Activated CD4-positive, alpha-beta T cell treated with anti-CD3 and anti-CD28 coated beads, Interleukin-2, amount 50 U/mL, for 1 hour (primary cell): ENCODE data around the gene CDH16.
A peak's percentile ranks its signal among the peaks of the same experiment; 100 is the strongest.

Experiments
- DNase-seq: peaks from one replicate; pipeline ENCODE4 v3.0.0-alpha.2; 2020

CDH16 gene

DNA sequence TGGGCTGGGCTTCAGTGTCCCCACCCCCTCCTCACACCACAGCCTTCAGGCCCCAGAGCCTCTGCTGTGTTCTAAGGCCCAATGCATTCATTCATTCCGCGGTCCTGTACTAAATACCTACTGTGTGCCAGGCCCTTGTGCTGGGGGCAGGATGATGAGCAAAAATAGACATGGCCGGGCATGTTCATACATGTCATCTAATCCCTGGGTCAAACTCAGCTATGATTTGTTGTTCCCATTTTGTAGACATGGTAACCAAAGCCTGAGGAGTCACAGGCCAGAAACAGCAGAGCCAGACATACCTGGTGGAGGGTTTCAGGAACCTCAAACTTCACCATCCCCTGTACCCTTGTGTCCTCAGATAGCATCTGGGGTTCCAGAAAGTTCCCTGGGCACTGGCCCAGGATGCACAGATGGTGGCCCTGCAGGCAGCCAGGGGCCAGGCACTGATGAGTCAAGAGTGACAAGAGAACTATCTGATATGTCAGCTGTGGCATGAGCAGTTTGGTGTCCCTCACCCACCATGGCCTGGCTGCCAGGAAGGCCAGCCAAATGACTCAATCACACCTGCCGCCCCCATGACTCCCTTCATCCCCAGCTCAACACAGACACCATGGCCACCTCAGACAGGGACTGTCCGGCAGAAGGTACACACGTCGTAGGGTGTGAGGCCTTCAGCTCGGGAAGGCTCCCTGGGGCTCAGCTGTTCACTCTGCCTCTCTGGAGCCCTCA lies 9.4 kb upstream of the CDH16 start:
- DNase-seq, result no peak

DNA sequence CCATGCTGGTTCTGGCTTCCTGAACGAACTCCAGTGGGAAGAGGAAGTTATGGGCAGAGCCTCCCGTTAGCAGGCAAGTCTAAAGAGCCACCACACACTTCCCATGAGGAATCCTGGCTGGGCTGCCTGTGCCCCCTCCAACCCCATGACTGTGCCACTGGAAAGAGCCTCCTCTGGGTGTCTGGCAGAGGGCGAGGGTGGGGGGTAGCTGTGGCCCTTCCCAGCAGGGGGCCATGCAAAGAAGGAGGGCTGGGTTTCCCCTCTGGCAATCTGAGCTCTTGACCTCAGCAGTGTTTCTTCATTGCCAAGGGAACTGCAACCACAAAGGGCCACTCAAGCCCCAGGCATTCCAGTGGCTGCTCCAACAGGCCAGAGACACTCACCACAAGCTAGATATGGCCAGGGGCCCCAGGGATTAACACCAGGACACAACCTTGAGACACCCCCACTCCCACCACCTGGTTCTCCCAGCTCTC lies 8.3 kb upstream of the CDH16 start:
- DNase-seq, result no peak

GRCh38 chr16:66926171-66926947 lies 7.7 kb upstream of the CDH16 start:
- no peak for DNase-seq

GRCh38 chr16:66925322-66925840 lies 6.7 kb upstream of the CDH16 start, which contains the start of gene RRAD:
RRAD (minus strand) TSS chr16:66925535; CDS start chr16:66925179, 356 bp downstream.
- DNase-seq, result no peak

- peak; percentile 32 for DNase-seq
Observed at GRCh38 chr16:66924527-66925321, 6.0 kb upstream of the CDH16 start.

- no peak for DNase-seq
Observed at GRCh38 chr16:66923866-66924265, 5.2 kb upstream of the CDH16 start.

GRCh38 chr16:66923247-66923731 lies 4.6 kb upstream of the CDH16 start:
- DNase-seq, result no peak

GRCh38 chr16:66921729-66922450 lies 3.2 kb upstream of the CDH16 start:
- no peak for DNase-seq

GRCh38 chr16:66920924-66921680 lies 2.4 kb upstream of the CDH16 start:
- no peak for DNase-seq

- DNase-seq, result no peak
Observed at GRCh38 chr16:66920299-66920590, 1.6 kb upstream of the CDH16 start.

DNA sequence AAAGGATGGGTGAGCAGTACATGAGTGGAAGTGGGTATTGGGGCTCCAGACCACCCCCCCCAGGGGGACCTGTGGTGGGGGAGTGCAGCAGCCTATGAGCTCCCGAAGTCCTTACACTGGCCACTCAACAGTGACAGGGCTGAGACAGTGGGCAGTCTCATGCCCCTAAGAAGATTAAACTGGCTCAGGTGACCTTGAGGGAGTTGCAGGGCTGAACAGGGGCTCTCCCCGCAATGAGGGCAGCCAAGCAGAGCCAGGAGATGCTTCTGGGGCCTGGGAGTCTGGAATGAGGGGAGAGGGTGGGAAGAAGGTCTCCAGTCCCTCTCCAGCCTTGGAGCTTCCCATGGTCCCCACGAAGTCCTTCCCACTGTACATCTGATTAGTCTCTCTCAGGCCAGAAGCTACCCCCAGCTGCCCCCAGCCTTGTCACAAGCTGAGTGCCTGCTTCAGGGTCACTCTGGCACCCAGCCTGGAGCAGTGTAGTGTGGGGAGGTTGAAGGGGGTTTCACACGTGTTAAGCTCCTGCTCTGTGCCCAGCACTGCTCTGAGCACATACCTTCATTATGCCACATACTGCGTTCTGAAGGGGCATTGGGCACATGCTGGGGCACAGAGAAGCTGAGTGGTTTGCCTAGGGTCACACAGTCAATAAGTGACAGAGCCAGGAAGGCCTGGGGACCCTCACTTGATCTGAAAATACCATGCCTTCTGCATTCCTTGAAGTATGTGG lies 1.0 kb upstream of the CDH16 start:
- DNase-seq, result no peak

- DNase-seq, result no peak
Observed at GRCh38 chr16:66918355-66918754, 330 bp downstream of the CDH16 start.

DNA sequence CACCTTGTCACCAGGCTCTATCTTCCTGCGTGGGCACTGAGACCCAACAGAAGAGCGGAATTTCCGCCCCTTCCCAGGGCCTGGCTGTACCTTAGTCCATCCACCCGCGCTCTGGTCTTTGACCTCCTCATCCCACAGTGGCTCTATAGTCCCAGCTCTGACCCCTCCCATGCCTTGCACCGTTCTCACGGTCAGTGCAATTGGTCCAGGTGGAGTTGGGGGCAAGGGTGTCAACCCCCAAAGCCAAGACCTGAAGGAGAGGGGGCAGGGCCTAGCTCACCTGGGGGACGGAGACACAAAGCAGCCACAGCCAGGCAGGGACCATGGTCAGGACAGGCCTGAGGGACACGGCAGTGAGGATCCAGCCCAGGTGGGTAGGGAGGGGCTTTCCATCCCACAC lies 944 bp downstream of the CDH16 start:
- no peak for DNase-seq

DNA sequence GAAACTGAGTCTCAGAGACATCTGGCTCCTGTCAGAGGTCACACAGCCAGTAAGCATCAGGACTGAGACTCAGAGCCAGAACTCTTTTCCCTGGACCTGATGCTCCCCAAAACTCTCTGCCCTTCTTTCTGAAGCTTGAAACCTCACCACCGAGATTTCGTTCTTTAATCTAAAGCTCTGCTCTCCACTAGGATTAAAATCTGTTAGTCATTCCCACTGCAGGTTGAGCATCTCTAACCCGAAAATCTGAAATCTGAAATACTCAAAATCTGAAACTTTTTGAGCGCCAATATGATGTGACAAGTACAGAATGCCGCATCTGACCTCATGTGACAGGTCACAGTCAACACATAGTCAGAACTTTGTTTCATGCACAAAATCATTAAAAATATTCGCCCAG lies 2.2 kb downstream of the CDH16 start:
- DNase-seq, result no peak

DNA sequence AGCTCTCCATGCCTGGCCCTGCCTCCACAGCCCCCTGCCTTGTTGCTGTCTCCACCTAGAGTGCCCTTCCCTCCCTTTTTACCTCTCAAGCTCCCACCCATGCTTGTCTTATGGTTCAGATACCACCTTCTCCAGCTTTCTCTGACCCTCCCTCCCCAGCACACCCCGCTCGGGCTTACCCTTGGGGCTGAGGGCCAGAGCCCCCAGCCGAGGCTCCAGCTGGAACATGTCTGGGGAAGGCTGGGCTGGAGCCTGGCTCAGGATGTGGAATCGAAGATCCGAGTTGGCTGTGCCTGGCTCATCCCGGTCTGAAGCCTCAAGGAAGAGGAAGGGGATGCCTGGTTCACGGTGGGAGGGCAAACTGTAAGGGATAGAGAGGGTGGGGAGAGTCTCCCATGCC lies 3.6 kb downstream of the CDH16 start:
- DNase-seq, result no peak

GRCh38 chr16:66914541-66914940 lies 4.1 kb downstream of the CDH16 start:
- no peak for DNase-seq

GRCh38 chr16:66913711-66914110 lies 5.0 kb downstream of the CDH16 start:
- no peak for DNase-seq

- DNase-seq, result no peak
Observed at GRCh38 chr16:66913081-66913480, 5.6 kb downstream of the CDH16 start.

- DNase-seq, result no peak
Observed at GRCh38 chr16:66911801-66912200, 6.9 kb downstream of the CDH16 start.

DNA sequence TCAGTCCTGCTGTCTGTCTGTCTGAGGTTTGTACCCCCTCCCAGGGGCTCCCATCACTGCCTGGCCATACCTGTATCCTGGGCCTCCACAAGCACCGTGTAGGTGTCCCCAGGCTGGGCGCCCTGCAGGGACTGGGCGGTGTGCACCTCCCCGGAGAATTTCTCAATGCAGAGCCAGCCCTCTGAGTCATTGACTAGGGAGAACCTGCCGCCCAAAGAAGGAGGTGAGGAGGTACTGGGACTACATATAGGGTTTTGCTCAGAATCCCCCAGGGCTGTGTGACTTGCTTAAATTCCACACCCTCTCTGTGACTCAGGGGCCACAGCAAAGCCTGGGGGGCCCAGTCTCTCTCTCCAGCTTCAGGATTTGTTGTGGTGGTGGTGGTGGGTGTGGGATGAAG lies 7.6 kb downstream of the CDH16 start:
- DNase-seq, result no peak
